B cell (primary cell): ENCODE measurements around the gene ZFAND5. TPM values are rescaled to one million over a fixed set of nuclear protein-coding genes. Genes with fewer than 3 reads are reported as not detected.

ENCODE experiments used
- ATAC-seq: fragments of 200-7000 bp; cut with Tn5 transposase; one replicate; pipeline ENCODE4 v1.10.0; 2021; ENCODE audit warnings: low read depth, mild to moderate bottlenecking, moderate number of reproducible peaks, moderate library complexity
- CTCF ChIA-PET: fragments of 350-600 bp; sonication (Branson Sonifier 250); formaldehyde crosslinking; loops from one replicate; lab custom pipeline; 2021; ENCODE audit warnings: antibody characterized with exemption, inconsistent platforms; lab: Charles Lee
- POLR2A ChIA-PET: fragments of 350-600 bp; sonication (Branson Sonifier 250); formaldehyde crosslinking; loops from one replicate; lab custom pipeline; 2021; ENCODE audit warnings: antibody characterized with exemption; lab: Charles Lee
- DNase-seq: peaks from one replicate; pipeline ENCODE4 v3.0.0; 2013
- H2AFZ ChIP-seq: 2 replicates; pipeline ENCODE4 v1.6.1; 2012; ENCODE audit warnings: mild to moderate bottlenecking, low read depth, low read length; ENCODE audit not compliant: insufficient read depth, poor library complexity, severe bottlenecking
- H3K27ac ChIP-seq, 2 donors: 1 replicate in 1 of 2; 2 replicates in 1 of 2; pipeline ENCODE4 v1.5.1; 2012 to 2013; ENCODE audit warnings: low read length in 2 of 2, mild to moderate bottlenecking in 2 of 2, moderate library complexity in 1 of 2
- H3K27me3 ChIP-seq, 4 experiments: fragments of 200-600 bp in 1 of 4; sonication (generic) in 1 of 4; replicated peaks in 1 of 4; 1 replicate in 2 of 4; 2 replicates in 2 of 4; pipeline versions ENCODE4 v1.6.1 to v1.7.0; 2013 to 2016; ENCODE audit warnings: low read length in 3 of 4, mild to moderate bottlenecking in 2 of 4, mixed read lengths in 1 of 4, moderate library complexity in 1 of 4; ENCODE audit not compliant: insufficient read depth in 4 of 4, control insufficient read depth in 3 of 4; ENCODE audit errors: control extremely low read depth in 1 of 4
- H3K36me3 ChIP-seq, 2 experiments: replicated peaks in 1 of 2; 1 replicate in 1 of 2; 2 replicates in 1 of 2; pipeline versions ENCODE4 v1.6.1 to v1.7.1; 2013; ENCODE audit warnings: low read length in 1 of 2; ENCODE audit not compliant: insufficient read depth in 2 of 2, control insufficient read depth in 1 of 2; ENCODE audit errors: control extremely low read depth in 1 of 2, extremely low read depth in 1 of 2
- H3K4me1 ChIP-seq, 2 donors: fragments of 200-600 bp in 1 of 2; sonication (generic) in 1 of 2; 1 replicate in 1 of 2; 2 replicates in 1 of 2; pipeline versions ENCODE4 v1.5.1 to v1.6.1; 2013 to 2017; ENCODE audit warnings: low read length in 2 of 2; ENCODE audit not compliant: control insufficient read depth in 2 of 2, insufficient read depth in 2 of 2
- H3K4me2 ChIP-seq: replicated peaks from 2 replicates; pipeline ENCODE3; 2012; ENCODE audit warnings: mild to moderate bottlenecking, low read depth, low read length; ENCODE audit not compliant: poor library complexity, severe bottlenecking
- H3K4me3 ChIP-seq, 5 experiments: fragments of 200-600 bp in 1 of 5; sonication (generic) in 1 of 5; 1 replicate in 3 of 5; 2 replicates in 2 of 5; pipeline versions ENCODE4 v1.5.1 to v1.7.0; 2011 to 2016; ENCODE audit warnings: low read length in 4 of 5, mild to moderate bottlenecking in 4 of 5, low read depth in 2 of 5, control low read depth in 1 of 5, moderate library complexity in 1 of 5; ENCODE audit not compliant: insufficient read depth in 1 of 5; ENCODE audit errors: control extremely low read depth in 1 of 5, extremely low read depth in 1 of 5
- H3K79me2 ChIP-seq: fragments of 200-600 bp; sonication (generic); one replicate; pipeline ENCODE4 v1.6.0; 2016; ENCODE audit warnings: low read length; ENCODE audit not compliant: control insufficient read depth, insufficient read depth
- H3K9ac ChIP-seq: fragments of 200-600 bp; sonication (generic); 2 replicates; pipeline ENCODE4 v1.6.1; 2017; ENCODE audit warnings: mild to moderate bottlenecking, low read length, moderate library complexity
- H3K9me3 ChIP-seq, 3 donors: one replicate each; pipeline versions ENCODE4 v1.6.1 to v1.7.1; 2013; ENCODE audit warnings: low read length in 2 of 3; ENCODE audit not compliant: control insufficient read depth in 2 of 3, insufficient read depth in 1 of 3; ENCODE audit errors: control extremely low read depth in 1 of 3
- H4K20me1 ChIP-seq: 2 replicates; pipeline ENCODE4 v1.6.0; 2012; ENCODE audit warnings: mild to moderate bottlenecking, low read length; ENCODE audit not compliant: insufficient read depth, control insufficient read depth, poor library complexity, severe bottlenecking
- H3K27ac Mint-ChIP-seq: one replicate; pipeline ENCODE4 v1.8.0; 2021; ENCODE audit warnings: mixed read lengths
- H3K27me3 Mint-ChIP-seq: one replicate; pipeline ENCODE4 v1.8.0; 2021; ENCODE audit warnings: mixed read lengths
- H3K4me1 Mint-ChIP-seq: one replicate; pipeline ENCODE4 v1.8.0; 2021; ENCODE audit warnings: mixed read lengths
- H3K4me3 Mint-ChIP-seq: one replicate; pipeline ENCODE4 v1.8.0; 2021; ENCODE audit warnings: mixed read lengths
- H3K9me3 Mint-ChIP-seq: one replicate; pipeline ENCODE4 v1.8.0; 2022; ENCODE audit warnings: mixed read lengths; ENCODE audit not compliant: insufficient read depth
- CTCF ChIP-seq: fragments of 200-600 bp; IDR thresholded peaks from one replicate; pipeline ENCODE4 v1.8.0; 2022; ENCODE audit warnings: antibody characterized with exemption, mild to moderate bottlenecking
- EZH2 ChIP-seq: IDR thresholded peaks from 2 replicates; pipeline ENCODE4 v1.6.1; 2012; ENCODE audit warnings: borderline replicate concordance, low read depth, mild to moderate bottlenecking, moderate library complexity, low read length; ENCODE audit not compliant: insufficient read depth, poor library complexity, severe bottlenecking
- WGBS: methylation state at CpG from one replicate; pipeline ENCODE4 v1.1.5; 2013; ENCODE audit warnings: missing lambda C conversion rate; ENCODE audit not compliant: insufficient coverage; 5-methylcytosine and 5-hydroxymethylcytosine counted together
- intact Hi-C: fragments of 100-400 bp; cut with micrococcal nuclease; formaldehyde crosslinking; loops from one replicate; pipeline ENCODE4 v1.10.0; 2022
- polyA plus RNA-seq: library from polyadenylated mRNA; depleted of rRNA; stranded (reverse); fragments of >200 nt; gene quantifications from 2 replicates; pipeline ENCODE4 v1.2.3, GENCODE V29; 2012
- total RNA-seq, 2 donors: library from RNA; stranded (reverse); fragments of 120-200 nt in 1 of 2; gene quantifications; 1 replicate in 1 of 2; 2 replicates in 1 of 2; pipeline versions ENCODE4 v1.2.3 to v1.2.4, GENCODE V29; 2013 to 2022

ZFAND5 gene
- total and polyA plus RNA-seq, 2 donors (not counting 1 experiment from before 2014, with no cell fraction given): 95.3 to 162 TPM

- POLR2A ChIA-PET: no interaction called here
- intact Hi-C loops: no loop called here
- H3K4me1 Mint-ChIP-seq: peaks cover 3% of the 10 kb centered on the region
These were observed 17.4 kb upstream of the ZFAND5 start for GRCh38 chr9:72382405-72382804.

GRCh38 chr9:72377041-72377440 is 12.0 kb upstream of the ZFAND5 start:
- Mint-ChIP-seq H3K4me3 (no peak overlapping the region), H3K27ac (no peak overlapping the region), H3K27me3 (peaks cover 14% of the 10 kb centered on the region), H3K9me3 (no peaks in the 10 kb centered on the region), H3K4me1 (no peaks in the 10 kb centered on the region)
- intact Hi-C loops: no loop called here
- H3K27me3 ChIP-seq: peaks cover 0 to 3% (median 0%) of the 10 kb centered on the region in 4 experiments
- H4K20me1 ChIP-seq: no peaks in the 10 kb centered on the region
- ATAC-seq (no peak), DNase-seq (no peak)
- TF ChIP-seq EZH2 (no peak), CTCF (no peak)
- H3K27ac ChIP-seq: no peak overlapping the region
- no peaks in the 10 kb centered on the region for H3K9me3 ChIP-seq
- no peaks in the 10 kb centered on the region for H3K4me1 ChIP-seq
- no peak overlapping the region for H3K4me3 ChIP-seq
- WGBS: 100% methylated on average over 3 of the region's 4 CpGs
- H2AFZ ChIP-seq: no peak overlapping the region
- H3K36me3 ChIP-seq: no peaks in the 10 kb centered on the region
- H3K79me2 ChIP-seq: no peaks in the 10 kb centered on the region
- no peak overlapping the region for H3K9ac ChIP-seq
- ChIA-PET CTCF (no interaction called here), POLR2A (no interaction called here)
- no peak overlapping the region for H3K4me2 ChIP-seq

More at GRCh38 chr9:72382405-72382804, 17.4 kb upstream of the ZFAND5 start:
- H3K4me2 ChIP-seq: no peak overlapping the region
- no peak overlapping the region for H2AFZ ChIP-seq
- no peak overlapping the region for H3K4me3 ChIP-seq
- H3K4me1 ChIP-seq: no peaks in the 10 kb centered on the region
- no peak overlapping the region for H3K4me3 Mint-ChIP-seq
- H3K27me3 Mint-ChIP-seq: peaks cover 3% of the 10 kb centered on the region
- 90% methylated on average over 1 of the region's 4 CpGs for WGBS
- H3K9ac ChIP-seq: no peak overlapping the region
- no peak for TF ChIP-seq EZH2
- no peak for TF ChIP-seq CTCF
- no peaks in the 10 kb centered on the region for H3K27me3 ChIP-seq
- H3K27ac ChIP-seq: no peak overlapping the region
- no peak overlapping the region for H3K27ac Mint-ChIP-seq
- H3K79me2 ChIP-seq: no peaks in the 10 kb centered on the region
- H3K9me3 Mint-ChIP-seq: no peaks in the 10 kb centered on the region
- H4K20me1 ChIP-seq: no peaks in the 10 kb centered on the region
- H3K9me3 ChIP-seq: no peaks in the 10 kb centered on the region
- ATAC-seq (no peak), DNase-seq (no peak)
- H3K36me3 ChIP-seq: no peaks in the 10 kb centered on the region
- CTCF ChIA-PET: no interaction called here
